H7 (cell line): Measurements from ENCODE around the gene MICAL1. TPM values are rescaled to one million over a fixed set of nuclear protein-coding genes. Genes with fewer than 3 reads are reported as not detected.

Source experiments
- DNase-seq: peaks from one replicate; pipeline ENCODE4 v3.0.0; 2012
- H3K27me3 ChIP-seq: 2 replicates; pipeline ENCODE4 v1.6.0; 2011; ENCODE audit warnings: mild to moderate bottlenecking, low read length; ENCODE audit not compliant: control insufficient read depth, insufficient read depth
- H3K36me3 ChIP-seq: replicated peaks from 2 replicates; pipeline ENCODE4 v1.5.1; 2011; ENCODE audit warnings: low read length; ENCODE audit not compliant: control insufficient read depth, insufficient read depth
- H3K4me3 ChIP-seq: 2 replicates; pipeline ENCODE4 v1.5.1; 2011; ENCODE audit warnings: low read depth, mild to moderate bottlenecking, control low read depth, low read length, moderate library complexity; ENCODE audit not compliant: insufficient read depth
- total RNA-seq: library from RNA; depleted of rRNA; stranded (reverse); fragments of >200 nt; shearing (Covaris generic); gene quantifications from 2 replicates; pipeline ENCODE4 v1.2.3, GENCODE V29; 2014

MICAL1 gene
- total RNA-seq, 1 experiment from 2014 or later: 56.9 TPM

GRCh38 chr6:109441069-109441816 is 14.3 kb downstream of the MICAL1 start:
- H3K36me3 ChIP-seq: peaks cover 27% of the 10 kb centered on the region
- peaks cover 4% of the 10 kb centered on the region; the same call in 1 of the 2 replicates for H3K27me3 ChIP-seq
- peak; percentile 85 for DNase-seq
- H3K4me3 ChIP-seq: peak overlapping the region; percentile 91

- peak; percentile 99 for DNase-seq
- H3K4me3 ChIP-seq: peak within 1 kb of the TSS; percentile 91
- peaks cover 4% of the 10 kb centered on the region; the same call in 1 of the 2 replicates for H3K27me3 ChIP-seq
- peaks cover 22% of the 10 kb centered on the region for H3K36me3 ChIP-seq
Measured at GRCh38 chr6:109440331-109441068, 15.1 kb downstream of the MICAL1 start, which contains the start of the genes PPIL6 and SMPD2. Gene PPIL6 (minus strand): TSS chr6:109440628. CDS start chr6:109440590, 38 bp downstream. Gene SMPD2 (plus strand): TSS chr6:109440724. CDS start chr6:109441122, 398 bp downstream.

GRCh38 chr6:109436041-109436440 is 19.5 kb downstream of the MICAL1 start:
- DNase-seq: no peak
- H3K36me3 ChIP-seq: no peaks in the 10 kb centered on the region

GRCh38 chr6:109434456-109434855 is 21.1 kb downstream of the MICAL1 start:
- no peak for DNase-seq
- H3K4me3 ChIP-seq: no peak overlapping the region
- no peaks in the 10 kb centered on the region for H3K36me3 ChIP-seq
- peaks cover under 1% of the 10 kb centered on the region; the same call in 1 of the 2 replicates for H3K27me3 ChIP-seq

More at GRCh38 chr6:109436041-109436440, 19.5 kb downstream of the MICAL1 start:
- peaks cover 4% of the 10 kb centered on the region; the same call in 1 of the 2 replicates for H3K27me3 ChIP-seq
- H3K4me3 ChIP-seq: no peak overlapping the region

- Histone ChIP-seq H3K4me3 (no peak overlapping the region), H3K36me3 (no peaks in the 10 kb centered on the region), H3K27me3 (no peaks in the 10 kb centered on the region)
- no peak for DNase-seq
Measured at GRCh38 chr6:109429496-109429895, 26.1 kb downstream of the MICAL1 start.

- H3K27me3 ChIP-seq: no peaks in the 10 kb centered on the region
- no peaks in the 10 kb centered on the region for H3K36me3 ChIP-seq
- no peak overlapping the region for H3K4me3 ChIP-seq
- DNase-seq: no peak
Measured at GRCh38 chr6:109428889-109429477, 26.6 kb downstream of the MICAL1 start.

GRCh38 chr6:109424946-109425345 is 30.6 kb downstream of the MICAL1 start:
- no peak for DNase-seq
- Histone ChIP-seq H3K4me3 (no peak overlapping the region), H3K36me3 (no peaks in the 10 kb centered on the region), H3K27me3 (no peaks in the 10 kb centered on the region)

GRCh38 chr6:109421184-109421583 is 34.4 kb downstream of the MICAL1 start:
- Histone ChIP-seq H3K36me3 (no peaks in the 10 kb centered on the region), H3K27me3 (no peaks in the 10 kb centered on the region), H3K4me3 (no peak overlapping the region)
- no peak for DNase-seq

GRCh38 chr6:109420751-109421150 is 34.8 kb downstream of the MICAL1 start:
- Histone ChIP-seq H3K36me3 (no peaks in the 10 kb centered on the region), H3K27me3 (no peaks in the 10 kb centered on the region), H3K4me3 (no peak overlapping the region)
- DNase-seq: no peak

GRCh38 chr6:109417646-109418045 is 37.9 kb downstream of the MICAL1 start:
- DNase-seq: no peak
- Histone ChIP-seq H3K36me3 (no peaks in the 10 kb centered on the region), H3K4me3 (no peak overlapping the region), H3K27me3 (no peaks in the 10 kb centered on the region)

- no peak for DNase-seq
- Histone ChIP-seq H3K27me3 (no peaks in the 10 kb centered on the region), H3K36me3 (no peaks in the 10 kb centered on the region), H3K4me3 (no peak overlapping the region)
Measured at GRCh38 chr6:109411034-109411433, 44.5 kb downstream of the MICAL1 start.

- Histone ChIP-seq H3K36me3 (no peaks in the 10 kb centered on the region), H3K4me3 (no peak overlapping the region), H3K27me3 (no peaks in the 10 kb centered on the region)
- no peak for DNase-seq
Measured at GRCh38 chr6:109406196-109406595, 49.4 kb downstream of the MICAL1 start.

GRCh38 chr6:109397020-109397419 is 58.6 kb downstream of the MICAL1 start:
- no peak overlapping the region for H3K4me3 ChIP-seq
- H3K36me3 ChIP-seq: no peaks in the 10 kb centered on the region
- H3K27me3 ChIP-seq: no peaks in the 10 kb centered on the region
- DNase-seq: peak; percentile 53

GRCh38 chr6:109396046-109396718 is 59.4 kb downstream of the MICAL1 start:
- no peaks in the 10 kb centered on the region for H3K27me3 ChIP-seq
- H3K36me3 ChIP-seq: no peaks in the 10 kb centered on the region
- H3K4me3 ChIP-seq: no peak overlapping the region
- no peak for DNase-seq
